Stimulated activated CD4-positive, alpha-beta T cell treated with anti-CD3 and anti-CD28 coated beads, Interleukin-4, amount 100 ng/mL, for 48 hours (primary cell): ENCODE measurements around the gene SLC38A3.
A peak's percentile ranks its signal among the peaks of the same experiment; 100 is the strongest.
"Not testable (repeated sequence)": the region's sequence is repeated elsewhere in the genome, so short reads cannot be mapped to it uniquely, and the experiment has no call there.

Source experiments
- DNase-seq, 2 donors: peaks; one replicate each; pipeline ENCODE4 v3.0.0-alpha.2; 2020; ENCODE audit warnings: low read depth in 2 of 2

The SLC38A3 gene

DNA sequence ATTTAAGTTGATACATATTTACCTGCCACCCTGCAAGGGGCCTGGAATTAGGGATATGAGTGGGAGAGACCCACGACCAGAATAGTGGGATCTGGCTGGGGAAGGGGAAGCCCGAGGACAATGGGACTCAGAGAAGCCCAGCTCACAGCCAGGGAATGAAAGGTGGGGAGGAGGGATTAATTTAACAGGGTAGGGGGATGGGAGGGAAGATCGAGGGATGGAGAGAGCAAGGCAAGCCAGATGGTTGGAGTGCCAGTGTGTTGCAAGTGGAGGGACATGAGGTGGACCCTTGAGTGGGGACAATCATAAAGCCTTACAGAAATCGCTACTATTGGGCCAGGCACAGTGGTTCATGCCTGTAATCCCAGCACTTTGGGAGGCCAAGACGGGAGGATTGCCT, 26.5 kb downstream of the SLC38A3 start:
- DNase-seq, result no peak

GRCh38 chr3:50232303-50232702, 27.2 kb downstream of the SLC38A3 start:
- DNase-seq, result no peak

DNA sequence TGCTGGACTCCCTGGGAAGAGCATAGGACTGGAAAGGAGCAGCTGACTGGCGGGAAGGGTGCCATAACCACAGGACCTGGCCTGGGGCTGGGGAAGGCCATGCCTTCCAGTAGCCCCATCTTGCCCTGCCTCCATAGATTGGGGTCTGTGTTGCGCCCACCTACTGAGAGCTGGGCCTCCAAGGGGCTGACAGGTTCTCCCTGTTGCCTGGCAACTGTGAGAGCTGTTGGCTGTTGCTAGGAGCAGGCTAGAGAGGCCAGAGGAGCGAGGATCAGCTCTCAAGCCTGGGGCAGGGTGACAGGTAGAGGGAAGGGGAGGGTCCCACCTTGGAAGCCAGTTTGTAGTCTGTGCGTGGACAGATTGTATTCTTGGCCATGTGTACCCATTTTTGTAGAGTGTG, 28.1 kb downstream of the SLC38A3 start:
- no peak for DNase-seq

DNA sequence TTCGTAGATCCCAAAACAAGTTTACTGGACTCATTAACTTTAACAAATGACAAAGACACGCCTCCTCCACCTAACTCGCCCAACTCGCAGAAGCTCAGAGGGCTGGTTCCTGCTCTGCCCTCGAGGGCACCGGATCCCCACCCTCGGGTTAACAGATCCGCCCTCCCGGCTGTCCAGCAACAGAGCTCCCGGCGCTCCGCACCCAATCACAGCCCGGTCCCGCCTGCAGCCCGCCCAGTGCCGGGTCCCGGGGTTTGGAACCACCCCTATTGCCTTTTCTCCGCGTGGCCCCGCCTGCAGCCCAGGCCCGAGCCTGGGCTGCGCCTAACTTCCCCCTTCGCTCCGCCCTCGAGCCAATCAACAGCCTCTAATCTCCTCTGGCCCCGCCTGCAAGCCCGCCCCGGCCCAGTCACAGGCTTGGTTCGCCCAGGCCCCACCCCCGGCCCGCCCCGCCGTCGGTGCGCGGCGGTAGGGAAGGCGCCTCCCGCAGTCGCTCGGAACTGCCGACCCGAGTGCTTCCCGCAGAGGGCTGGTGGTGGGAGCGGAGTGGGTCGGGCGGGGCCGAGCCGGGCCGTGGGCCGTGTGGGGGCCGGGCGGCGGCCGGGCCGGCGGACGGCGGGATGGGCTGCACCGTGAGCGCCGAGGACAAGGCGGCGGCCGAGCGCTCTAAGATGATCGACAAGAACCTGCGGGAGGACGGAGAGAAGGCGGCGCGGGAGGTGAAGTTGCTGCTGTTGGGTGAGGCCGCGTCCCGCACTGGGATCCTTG, 30.8 kb downstream of the SLC38A3 start, which contains the start of gene GNAI2:
Gene GNAI2, plus strand, starts transcription at position 489 of the 768 bp plus-strand sequence. Its CDS starts 132 bp downstream, at position 621.
- peak; percentile 96 to 99 for DNase-seq

DNA sequence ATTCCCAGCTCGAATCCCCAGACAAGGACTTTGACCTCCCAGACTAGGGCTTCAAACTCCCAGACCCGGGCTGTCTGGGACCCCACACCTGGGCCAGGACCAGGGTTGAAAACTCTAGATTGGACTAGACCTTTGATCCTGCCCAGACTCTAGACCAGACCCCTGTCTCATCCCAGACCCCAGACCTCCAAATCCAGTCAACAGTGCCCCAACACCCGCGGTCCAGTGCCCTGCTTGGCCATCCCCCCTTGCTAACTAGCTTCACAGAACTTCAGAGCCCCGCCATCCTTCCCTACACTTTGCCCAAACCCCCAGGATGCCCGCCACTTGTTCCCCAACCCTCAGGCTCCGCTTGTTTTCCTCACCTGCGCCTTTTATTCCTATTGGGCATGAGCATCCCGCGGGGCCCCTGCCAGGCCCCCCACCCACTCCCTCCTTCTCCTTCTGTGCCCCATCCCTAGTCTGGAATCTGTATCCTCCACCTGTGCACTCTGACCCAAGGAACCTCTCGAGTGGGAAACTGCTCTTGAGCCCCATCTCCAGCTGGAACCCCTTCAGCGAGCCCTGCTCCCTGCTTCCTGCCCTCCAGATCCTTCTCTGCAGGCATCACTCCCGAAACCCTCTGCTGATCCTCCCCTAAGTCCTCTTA, 31.5 kb downstream of the SLC38A3 start:
- DNase-seq, result no peak

DNA sequence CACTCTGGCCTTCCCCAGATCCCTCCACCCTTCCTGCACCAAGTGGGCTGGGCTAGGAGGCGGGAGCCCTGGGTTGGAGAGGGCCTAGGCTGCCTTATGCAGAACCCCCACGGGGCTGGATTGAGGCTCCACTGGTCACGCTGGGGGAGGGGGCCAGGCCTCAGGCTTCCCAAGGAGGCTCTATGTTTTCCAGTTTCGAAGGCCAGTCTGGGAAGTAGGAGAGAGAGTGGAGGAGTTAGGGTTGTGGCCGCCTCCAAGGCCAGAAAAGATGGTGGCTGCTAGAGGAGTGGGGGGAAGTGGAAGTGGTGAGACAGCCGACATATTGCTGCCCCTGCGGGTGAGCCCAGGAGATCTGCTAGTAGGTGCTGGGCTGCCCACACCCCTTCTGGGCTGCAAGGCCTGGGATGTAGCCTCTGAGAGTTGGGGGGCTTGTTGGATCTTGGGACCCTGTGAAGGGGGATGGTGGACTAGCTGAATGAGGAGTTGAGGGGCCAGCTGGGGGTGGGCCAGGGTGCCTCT, 32.1 kb downstream of the SLC38A3 start:
- DNase-seq, result peak in 1 of 2 donors; percentile 23

DNA sequence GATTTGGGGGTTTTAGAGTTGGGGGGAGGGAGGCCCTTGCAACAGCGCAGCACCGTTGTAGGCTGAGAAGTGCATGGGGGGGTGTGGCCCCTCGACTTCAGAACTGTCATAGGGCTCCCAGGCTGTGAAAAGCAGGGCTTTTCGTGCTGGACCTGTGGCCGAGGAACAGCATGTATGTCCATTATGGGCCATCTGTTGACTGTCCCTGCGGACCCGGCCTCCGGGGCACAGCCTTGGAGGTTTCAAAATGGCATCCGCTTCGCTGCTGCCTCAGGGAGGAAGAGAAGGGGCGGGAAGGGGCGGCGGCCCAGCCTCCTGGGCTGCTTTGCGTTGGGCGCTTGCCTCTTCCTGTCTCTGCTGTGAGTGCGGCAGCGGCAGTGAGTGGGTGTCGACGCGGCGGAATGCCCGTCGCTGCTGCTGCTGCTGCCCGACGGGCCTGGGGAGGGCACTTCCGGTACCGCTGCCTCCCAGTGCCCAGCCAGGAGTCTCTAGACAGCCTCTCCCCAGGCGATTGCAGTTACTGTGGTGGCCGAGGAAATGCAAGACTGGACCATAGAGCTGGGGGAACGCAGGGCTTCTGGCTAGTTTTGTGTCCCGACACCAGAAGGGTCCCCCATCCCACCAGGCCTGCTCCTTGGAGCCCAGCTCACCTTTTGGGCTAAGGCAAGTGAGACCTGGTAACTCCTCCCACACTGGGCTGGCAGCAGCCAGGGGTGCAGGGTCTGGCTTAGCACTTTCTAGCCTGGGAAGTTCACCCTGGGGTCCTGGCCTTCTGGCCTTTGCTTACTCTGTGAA, 32.9 kb downstream of the SLC38A3 start:
- peak; percentile 79 to 86 for DNase-seq

DNA sequence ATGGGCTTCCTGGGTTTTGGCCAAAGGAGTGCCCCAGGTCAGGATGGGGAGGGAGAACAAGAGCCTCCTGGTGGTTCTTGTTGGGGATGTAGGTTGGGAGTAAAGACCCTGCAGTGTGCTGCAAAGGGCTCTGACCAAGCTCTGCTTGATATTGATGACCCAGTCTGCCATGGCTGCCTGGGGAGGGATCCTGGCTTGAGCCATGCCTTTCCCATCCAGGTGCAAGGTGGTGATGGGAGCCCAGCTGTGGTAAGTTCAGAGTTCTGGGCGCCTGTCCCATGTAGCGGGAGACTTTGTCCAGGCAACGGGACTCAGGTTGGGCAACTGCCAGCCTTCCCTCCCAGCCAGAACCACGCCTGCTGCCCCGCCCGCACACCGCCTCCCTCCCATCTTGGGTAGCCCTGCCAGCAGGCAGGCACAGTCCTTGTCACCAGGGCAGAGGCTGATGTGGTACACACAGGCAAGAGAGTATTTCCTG, 33.5 kb downstream of the SLC38A3 start:
- DNase-seq, result no peak

- DNase-seq, result no peak
These were observed 34.6 kb downstream of the SLC38A3 start for GRCh38 chr3:50239649-50240048.

GRCh38 chr3:50241163-50241562, 36.1 kb downstream of the SLC38A3 start:
- no peak for DNase-seq

DNA sequence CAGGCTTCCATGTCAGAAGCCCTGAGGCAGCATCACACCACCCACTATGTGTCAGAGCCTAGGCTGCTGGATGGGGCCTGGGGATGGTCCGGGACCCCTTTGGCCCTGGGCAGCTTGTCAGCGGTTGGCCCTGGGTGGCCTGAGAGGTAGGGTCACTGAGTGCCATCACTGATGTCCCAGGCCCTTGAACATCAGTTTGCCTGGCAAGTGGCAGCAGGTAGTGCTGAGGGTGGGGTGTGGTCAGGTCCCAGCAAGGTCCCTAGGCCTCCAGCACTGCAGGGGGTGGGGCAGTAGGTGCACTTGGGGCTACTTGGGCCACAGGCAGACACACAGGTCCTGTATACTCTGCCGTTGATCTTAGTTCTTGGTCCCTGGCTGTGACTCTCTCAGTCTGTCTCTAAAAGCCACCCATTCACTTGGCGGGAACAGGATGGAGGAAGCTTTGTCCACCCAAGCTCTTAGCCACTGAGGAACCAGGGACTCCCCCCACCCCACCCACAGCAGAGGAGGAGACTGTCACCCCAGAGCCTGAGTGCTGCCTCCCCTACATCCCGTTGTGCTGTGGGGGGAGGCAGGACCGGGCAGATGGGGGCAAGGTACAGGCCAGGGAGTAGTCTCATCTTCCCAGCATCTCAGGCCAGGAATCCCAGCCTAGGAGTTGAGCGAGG, 36.8 kb downstream of the SLC38A3 start:
- no peak for DNase-seq

DNA sequence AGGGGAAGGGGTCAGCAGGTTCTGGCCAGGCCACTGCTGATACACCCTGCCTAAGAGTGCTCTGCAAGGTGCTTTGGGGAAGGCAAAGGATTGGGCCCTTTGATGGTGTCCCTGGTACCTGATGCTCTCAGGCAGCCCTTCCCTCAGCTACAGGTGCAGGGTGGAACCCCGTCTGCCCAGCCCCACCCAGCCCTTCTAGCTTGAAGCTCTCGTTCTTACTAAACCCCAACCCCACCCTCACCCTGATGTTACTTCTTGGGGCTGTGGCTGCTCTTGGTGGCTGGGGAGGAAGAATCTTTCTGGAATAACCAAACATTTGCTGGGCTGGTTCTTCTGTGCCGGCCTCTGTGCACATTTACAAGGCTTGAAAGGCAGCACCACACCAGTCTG, 37.3 kb downstream of the SLC38A3 start:
- no peak for DNase-seq

- peak in 1 of 2 donors; percentile 23 for DNase-seq
These were observed 37.9 kb downstream of the SLC38A3 start for GRCh38 chr3:50242851-50243542.

DNA sequence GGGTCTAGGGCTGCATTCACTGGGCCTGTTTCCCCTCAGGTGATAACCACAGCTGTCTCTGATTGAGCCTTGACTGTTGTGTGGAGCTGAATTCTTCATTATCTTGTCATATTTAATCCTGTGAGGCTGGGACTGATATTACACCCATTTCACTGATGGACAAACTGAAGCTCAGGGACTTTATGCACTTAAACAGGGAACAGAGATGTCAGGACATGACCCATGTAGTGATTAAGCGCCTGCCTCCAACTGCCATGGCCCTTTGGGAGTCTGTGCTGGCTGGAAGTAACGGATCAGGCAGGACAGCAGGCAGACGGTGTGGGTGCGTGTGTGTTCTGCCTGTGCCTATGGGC, 38.4 kb downstream of the SLC38A3 start:
- DNase-seq, result no peak

DNA sequence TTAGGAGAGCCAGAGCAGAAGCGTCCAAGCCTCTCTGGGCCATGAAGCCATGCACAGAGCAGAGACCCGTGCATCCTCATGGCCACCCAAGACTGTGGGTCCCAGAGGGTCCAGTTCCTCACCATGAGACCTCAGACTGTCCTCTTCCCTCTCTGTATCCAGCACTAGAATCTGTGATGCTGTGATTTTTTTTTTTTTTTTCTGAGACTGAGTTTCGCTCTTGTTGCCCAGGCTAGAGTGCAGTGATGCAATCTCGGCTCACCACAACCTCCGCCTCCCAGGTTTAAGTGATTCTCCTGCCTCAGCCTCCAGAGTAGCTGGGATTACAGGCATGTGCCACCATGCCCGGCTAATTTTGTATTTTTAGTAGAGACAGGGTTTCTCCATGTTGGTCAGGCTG, 39.7 kb downstream of the SLC38A3 start:
- not testable (repeated sequence) for DNase-seq

DNA sequence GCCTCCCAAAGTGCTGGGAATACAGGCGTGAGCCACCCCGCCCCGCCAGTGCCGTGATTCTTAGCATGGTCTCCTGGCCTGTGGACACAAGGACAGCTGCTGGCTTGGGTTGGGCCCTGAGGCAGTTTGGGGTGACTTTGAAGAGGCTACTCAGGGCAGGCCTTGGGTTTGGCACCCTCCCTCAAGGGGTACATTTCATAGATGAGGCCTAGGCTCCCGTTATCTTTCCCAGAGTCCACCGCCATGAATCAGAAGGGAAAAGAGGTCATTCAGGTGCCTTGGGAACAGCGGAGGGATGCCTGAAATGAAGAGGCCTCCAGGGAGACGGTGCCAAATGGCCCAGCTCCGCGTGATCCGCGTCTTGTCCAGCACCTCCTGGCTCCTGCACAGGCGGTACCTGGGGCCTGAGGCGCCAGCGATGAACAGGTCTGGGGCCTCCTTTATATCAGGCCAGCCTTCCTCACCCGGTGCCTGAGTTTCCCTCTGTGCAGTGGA, 40.2 kb downstream of the SLC38A3 start:
- DNase-seq, result no peak

DNA sequence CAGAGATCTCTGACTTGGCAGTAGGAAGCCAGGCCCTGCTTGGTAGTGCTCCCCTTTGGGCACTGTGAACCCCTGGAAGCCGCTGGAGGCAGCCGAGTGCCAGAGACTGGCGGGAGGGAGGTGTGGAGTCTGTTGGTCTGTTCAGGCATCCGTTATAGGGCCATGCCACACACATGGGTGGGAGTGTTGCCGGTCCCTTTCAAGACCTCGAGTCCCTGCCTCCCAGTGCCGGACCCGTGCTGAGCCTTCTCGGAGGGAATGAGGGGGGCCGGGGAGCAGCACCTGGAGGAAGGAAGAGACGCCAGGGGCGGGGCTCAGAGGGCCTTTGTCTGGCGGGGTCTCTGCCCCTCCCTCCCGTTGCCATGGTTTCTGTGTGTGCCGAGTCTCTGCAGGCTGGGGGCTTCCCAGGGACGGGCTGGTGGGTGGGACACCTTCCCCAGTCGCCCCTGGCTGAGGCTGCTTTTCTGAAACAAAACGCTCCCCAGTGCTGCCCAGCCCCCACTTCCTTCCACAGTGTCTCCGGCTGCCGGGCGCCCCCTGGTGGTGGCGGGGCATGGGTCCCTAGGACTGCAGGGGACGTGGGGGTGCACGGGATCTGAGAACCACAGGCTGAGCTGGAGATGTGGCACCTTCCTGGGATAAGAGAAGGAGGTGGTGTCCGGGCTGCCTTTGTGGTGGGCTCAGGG, 40.9 kb downstream of the SLC38A3 start:
- peak; percentile 94 to 98 for DNase-seq

GRCh38 chr3:50246517-50246954, 41.5 kb downstream of the SLC38A3 start:
- peak; percentile 74 to 81 for DNase-seq

- DNase-seq, result no peak
These were observed 43.3 kb downstream of the SLC38A3 start for GRCh38 chr3:50248387-50248786.

GRCh38 chr3:50249457-50249856, 44.4 kb downstream of the SLC38A3 start:
- no peak for DNase-seq
